ENCODE measurements around the gene KDM4C.

DNA sequence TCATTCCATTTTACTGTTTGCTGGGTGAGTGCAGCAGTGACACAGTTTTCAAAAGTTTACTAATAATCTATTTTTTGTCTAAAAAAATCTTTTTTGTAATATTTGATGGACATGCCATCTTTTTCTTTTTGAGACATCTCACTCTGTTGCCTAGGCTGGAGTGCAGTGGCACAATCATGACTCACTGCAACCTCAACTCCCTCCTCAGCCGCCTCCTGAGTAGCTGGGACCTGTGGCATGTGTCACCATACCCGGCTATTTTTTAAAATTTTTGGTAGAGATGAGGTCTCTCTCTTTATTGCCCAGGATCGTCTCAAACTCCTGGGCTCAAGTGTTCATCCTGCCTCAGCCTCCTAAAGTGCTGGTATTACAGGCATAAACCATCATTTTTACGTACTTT is 86.0 kb downstream of the KDM4C start:
- TF ChIP-seq ZNF572 (CRISPR knock-in tag; IDR thresholded peaks at IDR 0.05) (no peak), BRCA1 (CRISPR knock-in tag; IDR thresholded peaks at IDR 0.05) (no peak), FOXK2 (IDR thresholded peaks at IDR 0.05) (no peak), POLR2A (IDR thresholded peaks at IDR 0.05; ENCODE audit: insufficient read depth in 1 of 2, low read depth in 2 of 2, low read length in 2 of 2) (no peak), U2AF1 (optimal IDR thresholded peaks at IDR 0.05; ENCODE audit: low read depth, low read length) (no peak), SMARCE1 (IDR thresholded peaks at IDR 0.05; ENCODE audit: borderline replicate concordance) (no peak), TSC22D2 (CRISPR knock-in tag; IDR thresholded peaks at IDR 0.05; ENCODE audit: borderline replicate concordance) (no peak), SIN3A (IDR thresholded peaks at IDR 0.05; ENCODE audit: borderline replicate concordance, low read depth, low read length) (no peak)
- TF ChIP-seq, protein P1, sequence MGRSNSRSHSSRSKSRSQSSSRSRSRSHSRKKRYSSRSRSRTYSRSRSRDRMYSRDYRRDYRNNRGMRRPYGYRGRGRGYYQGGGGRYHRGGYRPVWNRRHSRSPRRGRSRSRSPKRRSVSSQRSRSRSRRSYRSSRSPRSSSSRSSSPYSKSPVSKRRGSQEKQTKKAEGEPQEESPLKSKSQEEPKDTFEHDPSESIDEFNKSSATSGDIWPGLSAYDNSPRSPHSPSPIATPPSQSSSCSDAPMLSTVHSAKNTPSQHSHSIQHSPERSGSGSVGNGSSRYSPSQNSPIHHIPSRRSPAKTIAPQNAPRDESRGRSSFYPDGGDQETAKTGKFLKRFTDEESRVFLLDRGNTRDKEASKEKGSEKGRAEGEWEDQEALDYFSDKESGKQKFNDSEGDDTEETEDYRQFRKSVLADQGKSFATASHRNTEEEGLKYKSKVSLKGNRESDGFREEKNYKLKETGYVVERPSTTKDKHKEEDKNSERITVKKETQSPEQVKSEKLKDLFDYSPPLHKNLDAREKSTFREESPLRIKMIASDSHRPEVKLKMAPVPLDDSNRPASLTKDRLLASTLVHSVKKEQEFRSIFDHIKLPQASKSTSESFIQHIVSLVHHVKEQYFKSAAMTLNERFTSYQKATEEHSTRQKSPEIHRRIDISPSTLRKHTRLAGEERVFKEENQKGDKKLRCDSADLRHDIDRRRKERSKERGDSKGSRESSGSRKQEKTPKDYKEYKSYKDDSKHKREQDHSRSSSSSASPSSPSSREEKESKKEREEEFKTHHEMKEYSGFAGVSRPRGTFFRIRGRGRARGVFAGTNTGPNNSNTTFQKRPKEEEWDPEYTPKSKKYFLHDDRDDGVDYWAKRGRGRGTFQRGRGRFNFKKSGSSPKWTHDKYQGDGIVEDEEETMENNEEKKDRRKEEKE (IDR thresholded peaks at IDR 0.05), result no peak
- TF ChIP-seq, protein P2, sequence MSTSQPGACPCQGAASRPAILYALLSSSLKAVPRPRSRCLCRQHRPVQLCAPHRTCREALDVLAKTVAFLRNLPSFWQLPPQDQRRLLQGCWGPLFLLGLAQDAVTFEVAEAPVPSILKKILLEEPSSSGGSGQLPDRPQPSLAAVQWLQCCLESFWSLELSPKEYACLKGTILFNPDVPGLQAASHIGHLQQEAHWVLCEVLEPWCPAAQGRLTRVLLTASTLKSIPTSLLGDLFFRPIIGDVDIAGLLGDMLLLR (CRISPR knock-in tag; IDR thresholded peaks at IDR 0.05), result no peak
